ENCODE data around the gene RWDD3.
A peak's percentile ranks its signal among the peaks of the same experiment; 100 is the strongest.

Gene RWDD3, protein sequence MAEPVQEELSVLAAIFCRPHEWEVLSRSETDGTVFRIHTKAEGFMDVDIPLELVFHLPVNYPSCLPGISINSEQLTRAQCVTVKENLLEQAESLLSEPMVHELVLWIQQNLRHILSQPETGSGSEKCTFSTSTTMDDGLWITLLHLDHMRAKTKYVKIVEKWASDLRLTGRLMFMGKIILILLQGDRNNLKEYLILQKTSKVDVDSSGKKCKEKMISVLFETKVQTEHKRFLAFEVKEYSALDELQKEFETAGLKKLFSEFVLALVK

DNA sequence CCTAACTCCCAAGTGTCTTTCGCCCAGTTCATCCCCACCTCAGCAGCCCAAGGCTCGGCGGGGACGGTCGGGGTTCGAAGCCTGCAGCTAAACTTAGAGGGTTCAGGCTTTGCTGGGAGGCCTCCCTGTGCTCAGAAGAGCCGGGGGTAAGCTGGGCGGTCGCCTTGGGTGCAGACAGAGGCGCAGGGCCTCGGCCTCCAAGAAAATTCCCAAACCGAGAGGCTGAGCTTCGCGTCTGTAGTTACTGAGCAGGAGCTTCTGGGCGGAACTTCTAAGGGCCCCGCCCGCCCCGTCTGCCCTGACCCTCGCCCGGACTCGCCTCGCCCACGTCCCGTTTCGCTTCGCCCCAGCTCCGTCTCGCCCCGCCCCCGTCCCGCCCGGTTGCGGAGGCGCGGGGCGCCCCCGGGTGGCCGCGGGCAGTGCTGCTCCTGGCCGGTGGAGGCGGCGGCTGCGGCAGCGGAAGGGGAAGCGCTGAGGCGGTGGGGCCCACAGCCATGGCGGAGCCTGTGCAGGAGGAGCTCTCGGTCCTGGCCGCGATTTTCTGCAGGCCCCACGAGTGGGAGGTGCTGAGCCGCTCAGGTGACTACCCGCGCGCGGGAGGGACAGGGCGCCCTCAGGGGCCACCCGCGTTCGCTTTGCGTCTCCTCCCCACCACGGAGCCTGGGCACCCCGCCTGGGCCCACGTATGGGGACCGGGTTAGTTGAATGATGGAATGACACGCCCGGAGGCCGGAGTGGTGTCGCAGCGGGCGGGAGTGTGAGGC, at the start of gene RWDD3:
TSS of gene RWDD3 (plus strand) at position 474 of the 764 bp plus-strand sequence. CDS start at position 495, 21 bp downstream.
- in situ Hi-C loops (cut with HindIII; ENCODE audit: low sequenced_read_pairs), result no loop called here
- peak; percentile 90 for DNase-seq (ENCODE audit: low read depth, low spot score)
- TF ChIP-seq, protein P1, sequence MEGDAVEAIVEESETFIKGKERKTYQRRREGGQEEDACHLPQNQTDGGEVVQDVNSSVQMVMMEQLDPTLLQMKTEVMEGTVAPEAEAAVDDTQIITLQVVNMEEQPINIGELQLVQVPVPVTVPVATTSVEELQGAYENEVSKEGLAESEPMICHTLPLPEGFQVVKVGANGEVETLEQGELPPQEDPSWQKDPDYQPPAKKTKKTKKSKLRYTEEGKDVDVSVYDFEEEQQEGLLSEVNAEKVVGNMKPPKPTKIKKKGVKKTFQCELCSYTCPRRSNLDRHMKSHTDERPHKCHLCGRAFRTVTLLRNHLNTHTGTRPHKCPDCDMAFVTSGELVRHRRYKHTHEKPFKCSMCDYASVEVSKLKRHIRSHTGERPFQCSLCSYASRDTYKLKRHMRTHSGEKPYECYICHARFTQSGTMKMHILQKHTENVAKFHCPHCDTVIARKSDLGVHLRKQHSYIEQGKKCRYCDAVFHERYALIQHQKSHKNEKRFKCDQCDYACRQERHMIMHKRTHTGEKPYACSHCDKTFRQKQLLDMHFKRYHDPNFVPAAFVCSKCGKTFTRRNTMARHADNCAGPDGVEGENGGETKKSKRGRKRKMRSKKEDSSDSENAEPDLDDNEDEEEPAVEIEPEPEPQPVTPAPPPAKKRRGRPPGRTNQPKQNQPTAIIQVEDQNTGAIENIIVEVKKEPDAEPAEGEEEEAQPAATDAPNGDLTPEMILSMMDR (IDR thresholded peaks at IDR 0.05; ENCODE audit: low read depth, low read length), result peak; percentile 63
- H3K4me3 ChIP-seq (ENCODE audit: low read depth, low read length), result peak within 1 kb of the TSS; percentile 88

DNA sequence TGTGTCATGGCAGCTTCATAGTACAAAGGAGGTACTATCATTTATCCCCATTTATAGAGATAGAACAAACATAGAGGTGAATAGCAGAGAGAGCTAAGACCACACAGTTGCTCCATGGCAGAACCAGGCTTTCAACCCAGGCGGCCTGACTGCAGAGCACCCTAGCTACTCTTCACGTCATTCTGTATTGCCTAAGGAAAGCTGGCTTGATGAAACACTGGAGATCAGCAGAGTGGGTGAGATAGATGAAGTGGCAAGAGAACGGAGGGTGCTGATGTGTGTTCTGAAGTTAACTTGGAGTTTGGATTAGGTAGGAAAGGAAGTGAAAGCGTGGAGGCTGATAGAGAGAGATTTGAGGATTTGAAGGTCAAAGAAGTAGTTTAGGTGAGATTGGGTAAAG, 47.9 kb upstream of the RWDD3 start:
- H3K4me3 ChIP-seq (ENCODE audit: low read depth, low read length), result no peak overlapping the region
- TF ChIP-seq, protein P1 (IDR thresholded peaks at IDR 0.05; ENCODE audit: low read depth, low read length), result no peak
- DNase-seq (ENCODE audit: low read depth, low spot score), result no peak
- in situ Hi-C loops (cut with HindIII; ENCODE audit: low sequenced_read_pairs), result no loop called here

DNA sequence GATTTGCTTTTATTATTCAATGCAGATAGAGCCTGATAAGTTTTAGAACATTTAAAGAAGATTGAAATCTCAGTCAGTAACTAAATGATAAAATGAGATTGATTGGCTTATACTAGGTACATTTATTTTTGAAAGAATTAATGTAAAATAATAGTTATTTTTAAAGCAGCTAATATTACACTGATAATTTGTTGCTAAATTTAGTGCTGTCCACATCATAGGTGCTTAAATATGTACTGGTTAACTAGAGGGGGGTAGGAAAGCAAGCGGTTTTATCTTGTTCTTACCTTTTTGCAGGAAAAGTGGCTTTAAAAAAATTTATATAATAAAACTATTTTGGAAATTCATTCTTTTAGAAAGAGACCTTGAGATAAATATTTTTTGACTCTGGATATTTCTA, 40.4 kb upstream of the RWDD3 start:
- DNase-seq (ENCODE audit: low read depth, low spot score), result no peak
- no peak overlapping the region for H3K4me3 ChIP-seq (ENCODE audit: low read depth, low read length)
- TF ChIP-seq, protein P1 (IDR thresholded peaks at IDR 0.05; ENCODE audit: low read depth, low read length), result no peak
- in situ Hi-C loops (cut with HindIII; ENCODE audit: low sequenced_read_pairs), result no loop called here

DNA sequence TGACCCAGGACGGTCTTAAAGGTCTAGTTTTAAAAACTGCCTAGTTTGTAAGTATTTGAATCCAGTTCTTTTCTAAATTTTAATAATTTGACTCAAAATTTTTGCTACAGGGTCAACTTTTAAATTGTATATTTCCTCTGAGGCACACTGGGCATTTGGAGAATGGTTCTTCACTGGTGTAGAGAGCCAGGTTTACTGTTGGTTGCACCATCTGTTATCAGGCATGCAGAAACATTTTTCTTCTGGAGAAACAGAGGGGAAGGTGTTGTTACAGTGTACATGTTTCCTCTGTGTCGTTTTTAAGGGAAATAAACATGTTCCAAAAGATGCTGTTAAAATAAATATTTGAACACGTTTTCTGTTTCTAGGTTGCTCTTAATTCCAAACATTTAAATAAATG, 39.0 kb upstream of the RWDD3 start:
- DNase-seq (ENCODE audit: low read depth, low spot score), result no peak
- in situ Hi-C loops (cut with HindIII; ENCODE audit: low sequenced_read_pairs), result no loop called here
- no peak overlapping the region for H3K4me3 ChIP-seq (ENCODE audit: low read depth, low read length)
- TF ChIP-seq, protein P1 (IDR thresholded peaks at IDR 0.05; ENCODE audit: low read depth, low read length), result no peak

DNA sequence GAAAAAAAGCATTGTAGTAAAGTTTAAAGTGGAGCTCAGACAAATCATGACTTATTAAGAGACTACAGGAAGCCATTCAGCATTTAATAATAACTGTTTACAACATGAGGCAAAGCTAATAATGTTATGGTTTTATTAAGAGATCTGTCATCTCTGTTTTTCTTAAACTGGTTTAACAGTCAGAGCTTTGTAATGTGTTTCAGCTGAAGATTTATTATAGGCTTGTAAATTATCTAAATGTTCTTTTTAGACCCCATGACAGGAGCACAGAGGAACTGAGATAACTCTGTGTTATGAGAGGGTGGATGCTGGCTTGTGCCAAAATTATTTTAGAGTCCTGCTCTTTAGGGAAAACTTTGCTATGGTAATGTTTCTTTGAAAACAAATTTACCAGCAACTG, 38.0 kb upstream of the RWDD3 start:
- TF ChIP-seq, protein P1 (IDR thresholded peaks at IDR 0.05; ENCODE audit: low read depth, low read length), result no peak
- in situ Hi-C loops (cut with HindIII; ENCODE audit: low sequenced_read_pairs), result no loop called here
- no peak for DNase-seq (ENCODE audit: low read depth, low spot score)
- no peak overlapping the region for H3K4me3 ChIP-seq (ENCODE audit: low read depth, low read length)

DNA sequence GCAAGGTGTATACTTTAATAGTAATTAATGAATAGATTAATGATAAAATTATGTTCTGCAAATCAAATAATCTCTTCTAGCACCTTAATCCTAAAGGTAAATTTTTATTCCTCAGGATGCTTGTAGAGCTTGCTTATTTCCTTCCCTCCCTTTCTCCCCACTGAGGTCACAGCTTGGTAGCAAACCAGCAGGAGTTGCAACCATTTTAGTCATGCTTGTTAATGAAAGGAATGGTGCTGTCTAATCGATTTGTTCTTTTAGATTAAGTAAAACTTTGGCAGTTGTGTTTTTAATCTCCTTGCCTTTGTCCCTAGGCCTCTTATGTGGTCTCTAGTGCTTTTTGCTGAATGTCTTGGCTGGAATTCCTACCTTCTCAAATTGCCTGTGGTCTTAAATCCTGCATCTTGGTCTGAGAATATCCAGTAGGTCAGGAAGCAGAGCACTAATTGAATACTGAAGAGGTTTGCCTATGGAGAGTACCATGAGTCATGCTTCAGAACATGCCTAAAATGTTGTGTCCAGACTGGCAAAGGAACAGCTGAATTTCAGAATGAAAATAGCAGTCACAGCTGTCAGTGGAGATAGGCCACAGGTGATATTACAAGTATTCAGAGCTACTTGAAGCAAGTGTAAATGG, 36.3 kb upstream of the RWDD3 start:
- TF ChIP-seq, protein P1 (IDR thresholded peaks at IDR 0.05; ENCODE audit: low read depth, low read length), result no peak
- DNase-seq (ENCODE audit: low read depth, low spot score), result peak; percentile 82
- H3K4me3 ChIP-seq (ENCODE audit: low read depth, low read length), result no peak overlapping the region
- in situ Hi-C loops (cut with HindIII; ENCODE audit: low sequenced_read_pairs), result no loop called here
